CD4-positive, alpha-beta T cell treated with Interleukin-21 for 1 hour (primary cell): ENCODE measurements around the gene SAP30BP.

Experiments used
- DNase-seq: peaks from one replicate; pipeline ENCODE4 v3.0.0-alpha.2; 2020

Gene SAP30BP

DNA sequence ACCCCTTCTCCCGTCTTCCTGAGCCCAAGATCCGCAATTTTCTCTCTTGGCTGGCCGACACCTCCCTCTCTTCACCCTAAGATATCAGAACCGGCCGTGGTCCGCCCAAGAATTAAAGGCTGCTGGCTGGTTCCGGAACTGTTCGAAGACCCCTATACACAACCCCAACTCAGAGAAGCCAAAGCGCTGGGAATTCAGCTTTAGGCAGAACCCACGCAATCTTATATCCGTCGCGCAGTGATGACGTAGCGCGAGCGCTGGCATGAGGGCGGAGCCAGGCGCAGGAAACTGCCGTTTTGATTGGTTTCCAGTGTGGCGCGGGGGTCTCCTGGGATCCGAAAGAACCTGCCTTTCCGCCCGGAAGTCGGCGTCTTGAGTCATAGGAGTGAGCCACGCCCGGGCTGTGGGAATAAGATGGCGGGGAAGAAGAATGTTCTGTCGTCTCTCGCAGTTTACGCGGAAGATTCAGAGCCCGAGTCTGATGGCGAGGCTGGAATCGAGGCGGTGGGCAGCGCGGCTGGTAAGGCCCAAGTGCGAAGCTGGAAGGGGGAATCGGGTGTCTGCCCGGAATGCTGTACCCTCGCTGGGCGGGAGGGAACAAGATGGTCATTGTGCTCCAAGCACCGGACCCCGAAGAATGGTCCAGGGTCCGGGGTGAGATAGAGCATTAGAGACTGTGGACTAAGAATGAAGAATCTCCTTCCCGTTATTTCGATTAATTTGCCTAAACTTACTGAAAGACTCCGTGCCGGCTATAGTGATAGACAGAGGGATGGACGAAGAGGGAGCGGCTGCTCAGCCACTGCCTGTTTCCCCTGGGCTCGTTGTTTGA, at the start of gene SAP30BP, which contains the start of gene RECQL5:
Gene SAP30BP, plus strand, starts transcription at position 380 of the 832 bp plus-strand sequence. Its CDS starts 35 bp downstream, at position 415.
Gene RECQL5, minus strand, starts transcription at position 196 of the 832 bp plus-strand sequence. CDS start 597 bp downstream, outside the sequence.
- peak; percentile 97 for DNase-seq

DNA sequence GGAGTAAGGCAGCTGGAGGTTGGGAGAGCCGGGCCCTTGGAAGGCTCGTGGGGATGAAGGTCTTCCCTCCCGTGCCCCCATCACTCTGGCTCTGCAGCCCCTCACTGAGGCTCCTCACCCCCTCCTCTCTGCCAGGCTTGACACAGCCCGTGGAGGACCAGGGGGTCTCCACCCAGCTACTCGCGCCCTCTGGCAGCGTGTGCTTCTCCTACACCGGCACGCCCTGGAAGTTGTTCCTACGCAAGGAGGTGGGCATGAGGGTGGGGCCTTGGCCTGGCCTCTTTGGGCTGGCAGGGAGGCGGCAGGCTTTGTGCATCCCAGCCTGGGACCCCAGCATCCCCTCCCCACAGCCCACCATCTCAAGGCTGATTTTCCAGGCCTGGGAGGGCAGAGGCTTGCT, 49.5 kb upstream of the SAP30BP start:
- no peak for DNase-seq

DNA sequence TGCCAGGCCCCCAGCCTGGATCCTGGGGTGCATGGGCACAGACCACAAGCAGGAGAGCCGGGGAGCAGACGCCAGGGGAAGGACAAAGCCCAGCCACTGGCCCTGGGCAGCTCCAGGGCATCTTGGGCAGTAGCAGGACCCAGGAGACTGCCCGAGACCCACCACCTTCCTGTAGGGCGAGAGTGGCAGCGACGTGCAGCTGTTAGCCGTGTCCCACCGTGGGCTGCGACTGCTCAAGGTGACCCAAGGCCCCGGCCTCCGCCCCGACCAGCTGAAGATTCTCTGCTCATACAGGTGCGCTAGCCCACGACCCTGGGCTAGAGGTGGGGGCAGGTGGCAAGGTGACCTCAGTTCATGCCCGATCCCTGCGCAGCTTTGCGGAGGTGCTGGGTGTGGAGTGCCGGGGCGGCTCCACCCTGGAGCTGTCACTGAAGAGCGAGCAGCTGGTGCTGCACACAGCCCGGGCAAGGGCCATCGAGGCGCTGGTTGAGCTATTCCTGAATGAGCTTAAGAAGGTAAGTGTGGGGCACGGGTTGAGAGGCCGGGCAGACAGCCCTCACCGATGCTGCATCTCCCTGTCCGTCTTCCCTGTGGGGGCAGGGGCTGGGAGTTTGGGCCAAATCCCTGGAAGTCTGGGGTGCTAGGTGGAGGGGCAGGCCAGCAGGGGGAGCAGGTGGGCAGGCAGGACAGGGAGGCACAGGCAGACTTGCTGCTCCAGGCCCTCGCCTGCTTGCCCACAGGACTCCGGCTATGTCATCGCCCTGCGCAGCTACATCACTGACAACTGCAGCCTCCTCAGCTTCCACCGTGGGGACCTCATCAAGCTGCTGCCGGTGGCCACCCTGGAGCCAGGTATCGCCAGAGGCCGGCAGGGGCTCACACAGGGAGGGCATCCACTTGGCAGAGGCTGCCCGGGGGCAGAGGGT, 47.4 kb upstream of the SAP30BP start:
- no peak for DNase-seq

DNA sequence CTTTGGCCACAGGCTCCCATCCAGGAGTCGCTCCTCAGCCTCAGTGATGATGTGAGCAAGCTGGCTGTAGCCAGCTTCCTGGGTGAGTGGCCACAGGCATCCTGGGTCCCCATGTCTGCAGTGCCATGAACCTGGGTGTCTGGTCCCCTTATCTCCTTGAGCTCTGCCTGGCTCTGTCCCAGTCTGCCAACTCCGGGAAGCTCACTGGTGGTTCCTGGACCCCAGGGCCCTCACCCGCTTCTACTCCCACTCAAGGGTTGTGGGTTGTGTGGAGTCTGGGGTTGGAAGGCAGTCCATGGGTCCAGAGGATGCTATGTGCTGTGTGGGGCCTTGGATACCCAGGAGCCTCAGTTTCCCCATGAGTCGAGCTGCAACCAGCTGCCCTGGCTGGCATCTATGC, 45.6 kb upstream of the SAP30BP start:
- no peak for DNase-seq

DNA sequence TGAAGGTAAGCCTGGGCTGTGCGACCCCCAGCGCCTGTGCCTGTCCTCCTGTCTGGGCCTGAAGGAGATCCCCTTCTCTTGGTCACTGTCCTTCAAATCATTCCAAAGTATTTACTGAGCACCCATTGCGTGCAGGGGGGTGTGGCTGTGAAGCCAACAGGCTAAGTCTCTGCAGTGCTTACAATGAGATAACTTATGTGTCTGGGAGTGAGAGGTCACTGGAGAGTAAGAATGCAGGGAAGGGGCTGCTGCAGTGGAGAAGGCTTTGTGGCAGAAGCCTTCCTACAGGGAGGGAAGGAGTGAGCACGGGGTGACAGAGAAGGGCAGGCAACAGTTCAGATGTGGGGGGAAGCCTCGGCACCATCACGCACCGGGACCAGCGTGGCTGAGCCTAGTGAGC, 45.1 kb upstream of the SAP30BP start:
- no peak for DNase-seq

DNA sequence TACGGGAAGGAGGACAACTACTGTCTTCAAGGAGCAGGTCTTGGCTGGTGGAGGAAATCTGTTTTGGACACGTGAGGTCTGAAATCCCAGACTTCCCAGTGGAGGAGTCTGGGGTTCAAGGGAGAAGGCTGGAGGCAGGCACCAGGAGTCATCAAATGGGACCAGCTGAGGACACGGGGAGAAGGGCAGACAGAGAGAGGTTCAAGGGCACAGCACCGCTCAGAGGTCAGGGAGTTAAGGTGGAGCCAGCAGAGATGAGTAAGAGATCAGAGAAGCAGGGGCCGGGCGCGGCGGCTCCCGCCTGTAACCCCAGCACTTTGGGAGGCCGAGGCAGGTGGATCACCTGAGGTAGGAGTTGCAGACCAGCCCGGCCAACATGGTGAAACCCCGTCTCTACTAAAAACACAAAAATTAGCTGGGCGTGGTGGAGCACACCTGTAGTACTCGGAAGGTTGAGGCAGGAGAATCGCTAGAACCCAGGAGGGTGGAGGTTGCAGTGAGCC, 44.3 kb upstream of the SAP30BP start:
- DNase-seq, result no peak

DNA sequence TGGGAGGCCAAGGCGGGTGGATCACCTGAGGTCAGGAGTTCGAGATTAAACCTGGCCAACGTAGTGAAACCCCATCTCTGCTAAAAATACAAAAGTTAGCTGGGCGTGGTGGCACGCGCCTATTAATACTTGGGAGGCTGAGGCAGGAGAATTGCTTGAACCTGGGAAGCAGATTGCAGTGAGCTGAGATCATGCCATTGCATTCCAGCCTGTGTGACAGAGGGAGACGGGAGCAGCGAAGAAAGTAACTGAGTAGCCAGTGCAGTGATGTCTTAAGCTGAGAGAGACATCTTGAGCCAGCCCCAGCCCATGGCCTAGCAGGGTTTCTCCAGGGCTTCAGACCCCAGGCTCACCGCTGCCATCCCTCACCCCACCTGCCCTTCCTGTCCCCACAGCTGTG, 43.8 kb upstream of the SAP30BP start:
- no peak for DNase-seq

DNA sequence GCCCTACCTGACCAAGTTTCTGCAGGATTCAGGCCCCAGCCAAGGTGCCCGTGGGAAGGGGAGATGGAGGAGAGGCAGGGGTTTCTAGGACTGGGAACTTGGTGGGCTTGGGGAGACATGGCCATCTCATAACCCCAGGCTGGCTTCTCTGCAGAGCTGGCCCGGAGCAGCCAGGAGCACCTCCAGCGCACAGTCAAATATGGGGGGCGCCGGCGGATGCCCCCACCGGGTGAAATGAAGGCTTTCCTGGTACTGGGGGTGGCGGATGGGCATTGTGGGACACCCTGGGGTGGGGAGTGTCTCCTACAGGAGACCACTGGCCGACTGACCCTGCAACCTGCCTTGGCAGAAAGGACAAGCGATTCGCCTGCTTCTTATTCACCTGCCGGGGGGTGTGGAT, 43.1 kb upstream of the SAP30BP start:
- DNase-seq, result no peak

DNA sequence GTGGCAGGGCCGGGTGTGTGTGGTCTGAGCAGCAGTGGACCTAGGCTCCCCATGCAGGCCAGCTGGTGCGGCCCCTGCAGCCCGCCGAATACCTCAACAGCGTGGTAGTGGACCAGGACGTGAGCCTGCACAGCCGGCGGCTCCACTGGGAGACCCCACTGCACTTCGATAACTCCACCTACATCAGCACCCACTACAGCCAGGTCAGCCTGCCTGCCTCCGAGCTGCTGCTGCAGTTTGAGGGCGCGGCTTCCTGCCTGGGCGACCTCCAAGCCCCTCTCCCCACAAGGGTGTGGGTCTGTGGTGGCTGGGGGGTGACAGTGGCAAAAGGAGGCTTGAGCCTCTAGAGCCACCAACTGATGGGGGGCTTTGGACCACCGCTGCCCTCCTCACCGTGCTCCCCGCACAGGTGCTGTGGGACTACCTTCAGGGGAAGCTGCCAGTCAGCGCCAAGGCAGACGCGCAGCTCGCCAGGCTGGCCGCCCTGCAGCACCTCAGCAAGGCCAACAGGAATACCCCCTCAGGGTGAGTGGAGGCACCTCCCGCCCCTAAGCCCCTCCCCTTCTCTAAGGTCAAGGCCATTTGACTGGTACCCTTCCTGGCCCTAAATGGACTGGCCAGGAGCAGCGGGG, 42.3 kb upstream of the SAP30BP start:
- DNase-seq, result no peak

DNA sequence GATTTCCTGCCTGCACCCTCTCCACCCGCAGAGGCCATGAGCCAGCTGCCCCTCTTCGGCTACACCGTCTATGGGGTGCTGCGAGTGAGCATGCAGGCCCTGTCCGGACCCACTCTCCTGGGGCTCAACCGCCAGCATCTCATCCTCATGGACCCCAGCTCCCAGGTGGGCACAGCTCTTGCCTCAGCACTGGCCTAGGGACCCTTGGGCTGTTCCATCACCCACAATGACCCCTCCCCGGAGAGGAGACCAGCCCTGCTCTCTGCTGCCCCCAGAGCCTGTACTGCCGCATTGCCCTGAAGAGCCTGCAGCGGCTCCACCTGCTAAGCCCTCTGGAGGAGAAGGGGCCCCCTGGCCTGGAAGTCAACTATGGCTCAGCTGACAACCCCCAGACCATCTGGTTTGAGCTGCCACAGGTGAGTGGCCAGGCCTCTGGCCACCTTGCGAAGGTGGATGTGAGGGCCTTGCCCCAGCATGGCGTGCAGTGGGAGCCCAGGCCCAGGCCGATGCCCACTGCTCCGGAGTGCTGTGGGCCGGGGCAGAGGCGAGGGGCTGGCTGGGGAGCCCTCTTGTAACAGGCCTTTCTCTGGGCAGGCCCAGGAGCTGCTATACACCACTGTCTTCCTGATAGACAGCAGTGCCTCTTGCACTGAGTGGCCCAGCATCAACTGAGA, 41.2 kb upstream of the SAP30BP start:
- DNase-seq, result no peak

DNA sequence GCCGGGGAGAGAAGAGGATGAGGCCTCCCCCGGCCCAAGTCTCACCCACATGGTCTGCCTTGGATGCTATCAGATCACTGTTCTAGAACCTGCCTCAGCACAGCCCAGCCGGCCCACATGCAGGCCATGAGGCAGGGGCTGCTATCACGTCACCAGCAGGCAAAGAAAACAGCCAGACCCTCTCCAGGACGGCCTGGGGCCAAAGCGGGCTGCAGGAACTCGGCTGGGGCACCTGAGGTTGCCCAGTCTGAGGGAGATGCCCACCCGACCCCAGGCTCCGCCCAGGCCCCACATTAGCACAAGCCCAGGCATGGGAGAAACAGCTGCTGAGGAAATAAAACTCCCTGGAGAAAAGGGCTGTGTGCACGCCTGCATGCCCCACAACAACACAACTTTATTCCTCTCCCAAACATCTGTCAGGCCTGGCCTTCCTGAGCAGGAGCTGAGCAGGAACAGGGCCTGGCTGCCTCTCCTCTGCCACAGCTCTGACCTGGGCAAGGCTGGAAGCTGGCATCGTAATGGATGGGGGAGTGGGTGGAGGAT, 40.6 kb upstream of the SAP30BP start:
- DNase-seq, result no peak

DNA sequence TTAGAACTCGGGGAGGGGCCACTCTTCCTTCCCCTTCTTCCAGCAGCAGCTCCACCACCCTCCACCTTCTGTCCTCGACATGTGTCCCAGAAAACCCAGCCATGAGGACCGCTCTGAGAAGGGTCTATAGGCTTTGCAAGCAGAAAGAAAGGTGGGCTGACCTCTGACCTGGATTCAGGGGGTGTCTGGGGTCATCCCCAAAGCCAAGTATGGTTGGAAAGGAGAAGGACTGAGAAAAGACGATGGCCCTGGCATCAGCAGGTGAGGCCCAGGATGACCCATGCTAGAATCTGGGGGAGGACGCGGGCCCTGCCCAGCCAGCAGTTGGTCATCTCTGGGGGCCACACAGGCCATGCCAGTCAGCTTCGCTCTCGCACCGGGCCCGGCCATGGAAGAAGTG, 40.0 kb upstream of the SAP30BP start:
- DNase-seq, result no peak

DNA sequence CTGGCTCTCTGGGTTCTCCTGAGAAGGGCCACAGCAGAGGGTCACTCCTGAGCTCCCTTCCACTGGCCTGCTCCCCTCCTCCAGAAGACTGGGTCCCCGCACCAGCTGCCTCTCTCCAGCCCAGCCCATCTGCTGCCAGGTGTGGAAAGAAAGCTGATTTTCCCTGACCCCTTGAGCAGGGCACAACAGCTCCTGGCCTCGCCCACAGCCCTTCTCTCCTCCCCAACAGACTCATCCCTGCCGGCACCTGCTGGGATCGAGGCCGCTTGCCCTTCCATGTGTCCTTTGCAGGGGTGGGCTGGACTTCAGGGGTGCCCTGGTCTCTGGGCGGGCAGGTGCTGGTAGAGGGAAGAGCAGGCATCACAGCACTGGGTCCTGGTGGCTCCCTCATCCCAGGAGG, 38.7 kb upstream of the SAP30BP start:
- DNase-seq, result no peak

DNA sequence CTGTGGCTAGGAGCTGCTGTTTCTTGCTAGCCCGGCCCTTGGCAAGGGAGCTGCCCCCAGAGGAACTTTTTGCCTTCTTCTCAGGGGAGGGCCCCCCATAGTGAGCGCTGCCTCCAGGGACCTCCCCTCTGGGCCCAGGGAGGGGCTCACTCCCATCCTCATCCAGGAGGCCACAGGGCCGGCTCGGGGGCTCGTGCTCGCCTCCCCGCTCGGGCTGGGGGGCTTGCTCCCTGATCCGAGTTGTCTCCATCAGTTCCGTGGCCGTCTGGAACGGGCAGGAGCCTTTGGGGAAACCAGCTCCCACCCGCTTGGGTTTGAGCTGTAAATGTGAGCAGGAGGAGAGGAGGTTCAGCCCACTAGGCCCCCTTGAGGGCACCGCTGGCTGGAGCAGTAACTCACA, 38.0 kb upstream of the SAP30BP start:
- DNase-seq, result no peak

DNA sequence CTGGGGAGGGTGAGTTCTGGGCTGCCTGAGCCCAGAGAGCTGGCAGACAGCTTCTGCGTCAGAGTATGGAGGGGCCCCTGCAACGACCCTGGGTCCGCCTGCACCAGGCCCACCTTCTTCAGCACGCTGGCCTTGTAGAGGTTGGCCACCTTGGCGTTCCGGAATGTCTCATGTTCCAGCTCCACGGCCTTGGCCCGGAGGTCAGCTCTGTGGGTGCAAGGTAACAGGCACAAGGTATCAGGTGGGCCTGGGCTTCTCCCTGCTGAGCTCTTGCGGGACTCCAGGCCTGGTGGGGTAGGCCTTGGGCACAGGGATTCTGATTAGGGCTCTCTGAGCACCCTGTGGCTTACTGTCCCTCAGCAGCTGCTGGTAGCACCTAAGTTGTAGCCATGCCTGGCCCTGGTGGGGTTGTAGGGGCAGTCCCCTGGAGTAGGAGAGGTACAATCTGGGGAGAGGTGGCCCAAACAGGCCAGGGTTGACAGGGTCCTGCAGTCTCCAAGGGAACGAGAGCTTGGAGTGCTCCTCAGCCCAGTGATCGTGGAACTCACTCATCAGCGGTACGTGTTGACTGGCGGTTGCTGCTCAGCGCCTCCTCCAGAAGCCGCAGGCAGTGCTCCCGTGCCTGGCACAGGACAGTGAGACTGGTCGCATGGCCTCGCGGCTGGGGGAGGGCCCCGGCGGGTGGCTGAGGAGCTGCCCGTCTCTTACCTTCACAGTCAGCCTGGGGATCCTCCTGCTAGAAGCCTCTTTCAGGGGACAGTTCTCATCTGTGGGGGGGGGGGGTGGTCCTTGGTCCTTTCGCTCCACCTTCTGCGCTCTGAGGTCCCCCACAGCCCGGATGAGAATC, 36.8 kb upstream of the SAP30BP start:
- no peak for DNase-seq

DNA sequence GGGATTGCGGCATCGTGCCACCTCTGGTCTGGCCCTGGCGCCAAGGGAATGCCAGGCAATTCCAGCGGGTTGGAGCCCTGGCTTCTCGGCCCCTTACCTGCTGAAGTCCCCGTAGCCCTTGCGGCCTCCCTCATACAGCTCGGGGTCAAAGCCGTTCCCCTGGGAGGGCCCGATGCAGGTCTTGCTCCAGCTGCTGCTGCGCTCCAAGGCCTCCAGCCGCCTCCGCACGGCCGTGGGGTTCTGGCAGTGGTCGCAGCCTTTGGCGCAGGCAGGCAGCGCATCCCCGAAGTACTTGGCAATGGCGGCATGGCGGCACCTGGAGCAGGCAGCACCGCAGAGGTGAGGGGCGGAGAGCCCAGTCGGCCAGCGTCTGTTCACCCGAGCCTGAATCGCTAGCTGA, 35.8 kb upstream of the SAP30BP start:
- DNase-seq, result no peak

DNA sequence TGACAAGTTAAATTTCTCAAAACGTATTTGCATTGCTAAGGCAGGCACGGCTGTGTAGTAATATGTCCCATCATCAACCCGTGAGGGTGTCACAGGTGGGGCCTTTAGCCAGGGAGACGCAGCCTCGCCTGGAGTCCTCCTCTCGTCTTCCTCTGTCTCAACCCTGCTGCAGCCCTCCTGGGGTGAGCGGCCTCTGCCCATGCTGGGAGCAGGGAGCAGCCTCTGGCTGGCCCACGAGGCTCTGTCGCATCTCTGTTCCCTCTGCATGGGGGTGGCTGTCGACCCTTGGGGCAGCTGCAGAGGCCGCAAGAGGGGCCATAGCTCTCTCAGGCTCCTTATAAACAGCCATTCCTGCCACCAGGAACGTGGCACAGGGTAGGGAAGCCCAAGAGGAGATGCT, 34.7 kb upstream of the SAP30BP start:
- no peak for DNase-seq

DNA sequence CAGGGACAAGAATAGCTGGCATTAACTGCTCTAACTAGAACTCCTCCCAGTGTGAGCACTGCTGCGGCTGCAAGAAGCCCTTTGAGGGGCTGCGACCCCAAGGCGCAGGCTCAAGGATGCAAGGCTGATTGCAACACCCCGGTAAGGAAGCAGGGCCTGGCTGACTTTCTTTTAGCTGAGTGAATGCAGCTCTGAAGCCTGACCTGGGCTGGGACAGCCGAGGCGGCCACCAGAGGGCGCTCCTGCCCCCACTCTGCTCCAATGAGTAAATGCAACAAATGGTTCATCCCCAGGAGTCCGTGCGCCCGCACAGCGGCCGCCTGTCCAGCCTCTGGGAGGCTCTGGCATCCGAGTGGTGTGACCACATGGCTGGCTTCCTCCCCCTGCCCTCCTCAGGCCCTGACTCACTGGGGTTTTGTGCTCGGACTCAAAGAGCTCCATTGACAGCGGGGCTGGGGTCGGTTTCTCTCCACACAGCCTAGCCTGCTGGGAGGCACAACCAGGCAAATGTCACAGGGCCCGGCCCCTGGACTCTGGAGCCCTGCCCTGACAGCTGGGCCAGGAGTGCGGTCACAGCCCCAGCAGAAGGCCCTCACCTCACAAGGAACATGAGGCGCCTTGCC, 34.2 kb upstream of the SAP30BP start, which contains the start of gene SMIM5:
Gene SMIM5, plus strand, starts transcription at position 572 of the 623 bp plus-strand sequence. CDS start 6,768 bp downstream, outside the sequence.
- peak; percentile 77 for DNase-seq

DNA sequence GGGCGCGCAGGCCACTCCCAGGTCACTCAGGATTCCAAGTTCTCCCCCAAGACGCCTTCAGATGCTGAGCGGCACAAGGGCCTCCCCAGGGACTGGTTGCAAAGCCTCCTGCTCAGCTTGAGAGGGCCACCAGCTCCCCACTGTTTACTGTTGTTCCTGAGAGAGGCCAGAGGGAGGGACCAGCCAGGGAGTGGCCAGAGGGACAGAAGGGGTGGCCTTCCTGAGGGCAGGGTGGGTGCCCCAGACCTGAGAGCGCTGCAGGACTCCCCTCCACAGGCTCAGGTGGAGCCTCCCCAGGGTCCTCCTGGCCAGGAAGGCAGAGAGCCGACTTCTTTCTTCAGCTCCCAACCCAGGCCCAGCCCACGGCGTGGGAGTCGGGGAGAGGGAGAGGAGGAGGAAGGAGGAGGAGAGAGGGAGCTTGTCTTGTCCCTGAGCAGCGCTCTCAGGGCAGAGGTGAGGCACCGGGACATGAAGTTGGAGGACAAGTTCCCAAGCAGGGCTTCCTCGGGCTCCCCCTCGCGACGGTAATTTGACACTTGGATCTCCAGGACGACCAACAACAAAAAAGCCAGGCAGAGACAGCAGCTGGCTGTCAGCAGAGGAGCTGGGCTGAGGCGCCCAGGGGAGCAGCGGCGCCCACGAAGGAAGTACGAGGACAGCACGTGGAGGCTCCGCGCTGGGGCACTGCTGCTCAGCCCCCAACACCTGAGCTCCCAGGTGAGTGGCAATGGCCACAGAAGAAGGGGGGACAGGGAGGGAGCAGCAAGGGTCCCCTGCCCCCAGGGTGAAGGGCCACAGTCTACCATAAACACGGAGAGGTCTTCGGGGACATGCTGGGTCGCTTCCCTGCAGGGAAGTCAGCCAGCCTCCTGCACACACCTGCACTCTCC, 33.4 kb upstream of the SAP30BP start:
- peak; percentile 51 for DNase-seq

DNA sequence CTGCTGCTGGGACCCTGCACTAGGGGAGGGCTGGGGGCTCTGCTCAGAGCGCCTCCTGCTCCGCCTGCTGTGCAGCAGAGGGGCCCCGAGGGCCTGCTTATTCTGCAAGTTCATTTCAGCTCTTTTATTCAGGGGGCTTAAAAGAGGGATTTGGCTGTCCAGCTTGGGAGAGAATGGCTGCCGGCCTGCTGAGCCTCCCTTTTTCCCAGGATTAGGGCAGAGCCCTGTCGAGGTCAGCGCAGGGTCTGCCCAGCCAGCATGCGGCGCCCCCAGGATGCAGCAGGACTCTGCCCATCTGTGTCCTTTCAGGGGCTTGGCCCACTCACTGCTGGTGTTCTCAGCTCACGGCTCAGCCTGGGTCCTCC, 32.8 kb upstream of the SAP30BP start:
- DNase-seq, result no peak
